ENCODE measurements around the gene FAM83D. TPM values are rescaled to one million over a fixed set of nuclear protein-coding genes. Genes with fewer than 3 reads are reported as not detected.

Gene FAM83D
- polyA plus RNA-seq, 2 of the 4 experiments (the other 2 are of a cell fraction): 57.1 to 58.3 TPM

- peak; percentile 20 to 40; a peak in 2 of 6 replicates for ATAC-seq
- Histone ChIP-seq H3K27ac (no peak overlapping the region), H3K4me2 (no peak overlapping the region), H3K4me3 (no peak overlapping the region), H3K9me3 (no peaks in the 10 kb centered on the region), H3K4me1 (peaks cover 9% of the 10 kb centered on the region)
- CTCF ChIA-PET: interaction anchor here (1.1 to 2.5 kb wide), 5 partner anchors 11 to 48 kb away, joined by 3 to 11 read pairs (median 4); partner anchors contain the start of gene FAM83D
- FAIRE-seq: no peak
- no peak for DNase-seq (ENCODE audit: low read depth in 1 of 2, low spot score in 1 of 2)
- WGBS (ENCODE audit: missing lambda C conversion rate): 85% methylated on average over 10 of the region's 13 CpGs
- no peak for TF ChIP-seq EHF (CRISPR knock-in tag; IDR thresholded peaks at IDR 0.05)
- TF ChIP-seq HOXB13 (CRISPR knock-in tag; IDR thresholded peaks at IDR 0.05; ENCODE audit: low read depth): no peak
- no peak for TF ChIP-seq CTCF (IDR thresholded peaks at IDR 0.05)
- TF ChIP-seq ESRRA (IDR thresholded peaks at IDR 0.05; ENCODE audit: borderline replicate concordance, low read length): no peak
- TF ChIP-seq SMC3 (IDR thresholded peaks at IDR 0.05): no peak
- TF ChIP-seq NR3C1 (IDR thresholded peaks at IDR 0.05): no peak
- POLR2A ChIA-PET: no interaction called here
Observed at GRCh38 chr20:38907918-38908677, 18.1 kb upstream of the FAM83D start.

- ATAC-seq (no peak), DNase-seq (ENCODE audit: low read depth in 1 of 2, low spot score in 1 of 2) (no peak), FAIRE-seq (no peak)
- CTCF ChIA-PET: no interaction called here
- Histone ChIP-seq H3K4me2 (no peak overlapping the region), H3K4me3 (no peak overlapping the region), H3K9me3 (no peaks in the 10 kb centered on the region), H3K4me1 (peaks cover 25% of the 10 kb centered on the region), H3K27ac (peak overlapping the region in 1 of 2 experiments; percentile 78; a peak in 1 of 6 replicates)
- TF ChIP-seq KDM5A (IDR thresholded peaks at IDR 0.05) (no peak), SMC3 (IDR thresholded peaks at IDR 0.05) (no peak), EP300 (IDR thresholded peaks at IDR 0.05) (no peak), USF2 (IDR thresholded peaks at IDR 0.05) (no peak), ZSCAN20 (CRISPR knock-in tag; IDR thresholded peaks at IDR 0.05) (no peak), FOSB (CRISPR knock-in tag; IDR thresholded peaks at IDR 0.05) (no peak), BCL3 (IDR thresholded peaks at IDR 0.05) (no peak), CBX2 (IDR thresholded peaks at IDR 0.05; ENCODE audit: borderline replicate concordance, low read depth) (no peak), MYC (IDR thresholded peaks at IDR 0.05; ENCODE audit: borderline replicate concordance, low read length) (no peak), EHF (CRISPR knock-in tag; IDR thresholded peaks at IDR 0.05) (no peak), HOXB13 (CRISPR knock-in tag; IDR thresholded peaks at IDR 0.05; ENCODE audit: low read depth) (no peak), TP53 (CRISPR knock-in tag; IDR thresholded peaks at IDR 0.05) (no peak), ATOH8 (CRISPR knock-in tag; IDR thresholded peaks at IDR 0.05; ENCODE audit: low read depth) (no peak), PHF8 (IDR thresholded peaks at IDR 0.05; ENCODE audit: borderline replicate concordance, low read depth) (no peak), RCOR1 (IDR thresholded peaks at IDR 0.05; ENCODE audit: low read depth, low read length) (no peak), HES2 (IDR thresholded peaks at IDR 0.05) (no peak), CTCF (IDR thresholded peaks at IDR 0.05) (no peak), JUN (IDR thresholded peaks at IDR 0.05) (no peak)
- WGBS (ENCODE audit: missing lambda C conversion rate): 95% methylated on average over 7 of the region's 7 CpGs
- POLR2A ChIA-PET: no interaction called here
Observed at GRCh38 chr20:38915355-38915754, 10.9 kb upstream of the FAM83D start.
